GM19099 (cell line): ENCODE measurements around the gene DNAH9.

Source experiments
- POLR2A ChIP-seq: IDR thresholded peaks from 3 replicates; pipeline ENCODE4 v1.6.1; 2011; ENCODE audit warnings: low read depth; ENCODE audit not compliant: insufficient read length; ENCODE audit errors: extremely low read depth

Gene DNAH9

DNA sequence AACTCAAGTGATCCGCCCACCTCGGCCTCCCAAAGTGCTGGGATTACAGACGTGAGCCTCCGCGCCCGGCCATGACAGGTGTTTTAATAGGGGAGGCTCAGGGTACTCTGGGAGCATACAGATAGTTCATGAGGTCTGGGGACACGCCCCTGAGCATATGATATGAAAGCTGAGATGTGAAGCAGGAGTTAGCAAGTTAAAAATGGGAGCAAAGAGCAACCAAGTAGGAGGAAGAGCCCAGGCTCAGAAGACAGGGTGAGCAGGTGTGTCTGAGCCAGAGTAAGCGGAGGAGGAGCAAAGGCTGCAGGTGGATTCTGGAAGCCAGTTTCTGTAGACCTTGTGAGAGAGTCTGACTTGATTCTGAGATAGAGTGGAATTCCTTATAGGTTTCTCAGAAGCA is 103.6 kb downstream of the DNAH9 start:
- no peak for TF ChIP-seq POLR2A

DNA sequence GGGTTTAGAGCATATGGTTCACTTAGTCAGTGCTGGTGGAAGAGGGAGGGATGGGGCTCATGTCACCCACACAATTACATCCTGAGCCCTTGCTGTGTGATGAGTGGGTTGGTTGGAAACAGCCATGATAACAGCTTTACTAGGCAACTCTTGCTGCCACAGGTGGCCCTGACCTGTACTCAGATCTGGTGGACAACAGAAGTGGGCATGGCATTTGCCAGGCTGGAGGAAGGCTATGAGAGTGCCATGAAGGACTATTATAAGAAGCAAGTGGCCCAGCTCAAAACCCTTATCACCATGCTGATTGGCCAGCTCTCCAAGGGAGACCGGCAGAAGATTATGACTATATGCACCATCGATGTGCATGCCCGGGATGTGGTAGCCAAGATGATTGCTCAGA is 105.8 kb downstream of the DNAH9 start:
- TF ChIP-seq POLR2A, result no peak

DNA sequence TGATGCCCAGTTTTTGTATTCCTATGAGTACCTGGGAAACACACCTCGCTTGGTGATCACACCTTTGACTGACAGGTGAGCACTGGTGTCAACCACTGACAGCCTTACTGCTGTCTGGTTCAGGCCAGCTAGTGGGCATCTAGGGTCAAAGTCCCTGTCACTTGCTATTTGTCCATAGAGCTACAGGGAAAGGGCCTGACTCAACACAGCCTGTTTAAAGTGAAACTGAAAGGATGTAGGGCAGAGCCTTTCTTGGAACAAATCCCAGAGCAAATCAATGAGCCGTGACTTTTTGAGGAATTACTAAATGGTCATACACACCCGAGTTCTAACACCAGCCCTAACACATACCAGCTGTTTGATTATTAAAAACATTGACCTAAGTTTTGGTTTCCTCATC is 106.8 kb downstream of the DNAH9 start:
- no peak for TF ChIP-seq POLR2A

DNA sequence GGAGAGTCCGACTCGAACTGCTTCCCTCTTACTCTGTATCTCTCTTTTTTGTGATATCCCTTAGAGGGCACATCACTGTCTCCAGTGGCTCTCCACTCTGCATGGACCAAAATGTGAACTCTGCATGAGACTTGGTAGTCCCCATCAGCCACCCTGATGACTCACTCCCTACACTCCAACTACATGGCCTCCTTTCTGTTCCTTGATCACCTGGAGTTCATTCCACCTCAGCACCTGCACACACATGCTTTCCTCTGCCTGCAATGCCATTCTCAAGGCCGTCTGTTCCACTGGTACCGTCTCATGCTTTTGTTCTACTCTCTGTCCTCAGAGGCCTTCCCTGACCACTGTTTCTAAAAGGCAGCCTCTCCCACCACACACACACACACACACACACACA is 109.3 kb downstream of the DNAH9 start:
- no peak for TF ChIP-seq POLR2A

DNA sequence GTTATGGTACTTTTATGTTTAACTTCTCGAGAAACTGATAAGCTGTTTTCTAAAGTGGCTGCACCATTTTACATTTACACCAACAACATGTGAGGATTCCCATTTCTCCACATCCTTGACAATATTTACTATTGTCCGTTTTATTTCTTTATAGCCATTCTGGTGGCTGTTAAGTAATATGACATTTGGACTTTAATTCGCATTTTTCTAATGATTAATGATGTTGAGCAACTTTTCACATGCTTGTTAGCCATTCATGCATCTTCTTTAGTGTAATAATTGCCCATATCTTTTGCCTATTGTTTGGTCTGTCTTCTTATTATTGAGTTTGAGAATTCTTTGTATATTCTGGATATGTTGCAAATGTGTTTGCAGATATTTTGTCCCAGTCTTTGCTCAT is 114.2 kb downstream of the DNAH9 start:
- TF ChIP-seq POLR2A, result no peak

DNA sequence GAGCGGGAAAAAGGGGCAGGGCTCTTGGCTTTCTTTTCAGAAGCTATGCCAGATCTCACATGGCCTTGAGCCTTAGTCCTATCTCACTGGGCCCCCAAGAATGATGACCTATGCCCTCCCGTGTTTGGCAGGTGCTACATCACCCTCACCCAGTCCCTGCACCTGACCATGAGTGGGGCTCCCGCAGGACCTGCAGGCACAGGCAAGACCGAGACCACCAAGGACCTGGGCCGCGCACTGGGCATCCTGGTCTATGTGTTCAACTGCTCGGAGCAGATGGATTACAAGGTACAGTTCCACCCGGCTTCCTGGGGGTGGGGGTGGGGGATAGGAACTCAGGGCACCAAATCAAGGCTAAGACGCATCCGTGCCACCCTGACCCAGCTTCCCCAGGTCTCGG is 120.9 kb downstream of the DNAH9 start:
- no peak for TF ChIP-seq POLR2A

DNA sequence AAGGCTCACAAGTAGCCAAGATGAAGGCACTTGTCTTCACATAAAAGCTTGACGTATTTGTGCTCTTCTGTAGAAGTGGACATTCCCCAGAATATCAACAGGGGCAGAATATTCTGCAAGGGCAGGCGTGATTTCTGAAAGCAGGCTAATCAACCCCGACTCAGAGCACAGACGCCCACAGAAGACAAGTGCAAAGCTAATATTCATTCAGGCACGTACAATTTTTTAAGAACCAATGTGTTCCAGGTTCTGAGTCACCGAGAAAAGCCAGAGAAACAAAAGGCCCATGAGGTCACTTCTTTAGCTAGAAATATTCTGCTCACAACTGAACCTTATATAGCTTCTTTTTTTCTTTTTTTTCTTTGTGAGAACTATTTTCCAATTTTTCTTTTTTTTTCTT is 121.6 kb downstream of the DNAH9 start:
- TF ChIP-seq POLR2A, result no peak

DNA sequence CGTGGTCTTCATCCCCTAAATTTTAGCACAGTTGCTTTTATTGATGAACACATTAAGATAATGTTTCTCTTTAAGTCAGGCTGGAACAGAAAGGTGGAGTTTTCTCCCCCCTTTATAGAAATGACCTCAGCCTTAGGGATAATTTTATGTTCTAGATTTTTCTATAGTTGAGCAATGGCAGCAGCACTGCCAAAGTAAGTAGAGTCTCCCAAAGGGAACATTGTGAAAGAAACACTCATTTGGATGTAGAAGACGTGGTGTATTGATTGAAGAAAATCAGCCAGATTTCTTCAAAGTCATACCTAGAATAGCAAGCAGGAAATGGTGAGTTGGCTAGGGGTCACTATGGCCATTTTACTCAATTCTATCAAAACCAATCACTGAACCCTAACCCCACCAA is 122.5 kb downstream of the DNAH9 start:
- no peak for TF ChIP-seq POLR2A

DNA sequence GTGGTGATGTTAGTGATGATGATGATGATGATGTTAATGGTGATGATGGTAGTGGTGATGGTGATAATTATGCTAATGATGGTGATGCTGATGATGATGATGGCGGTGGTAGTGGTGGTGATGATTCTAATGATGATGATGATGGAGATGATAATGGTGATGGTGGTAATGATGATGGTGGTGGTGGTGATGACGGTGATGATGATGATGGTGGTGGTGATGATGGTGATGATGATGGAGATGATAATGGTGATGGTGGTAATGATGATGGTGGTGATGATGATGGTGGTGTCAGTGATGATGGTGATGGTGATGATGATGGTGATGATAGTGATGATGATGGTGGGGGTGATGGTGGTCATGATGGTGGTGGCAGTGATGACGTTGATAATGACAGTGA is 132.5 kb downstream of the DNAH9 start:
- no peak for TF ChIP-seq POLR2A

DNA sequence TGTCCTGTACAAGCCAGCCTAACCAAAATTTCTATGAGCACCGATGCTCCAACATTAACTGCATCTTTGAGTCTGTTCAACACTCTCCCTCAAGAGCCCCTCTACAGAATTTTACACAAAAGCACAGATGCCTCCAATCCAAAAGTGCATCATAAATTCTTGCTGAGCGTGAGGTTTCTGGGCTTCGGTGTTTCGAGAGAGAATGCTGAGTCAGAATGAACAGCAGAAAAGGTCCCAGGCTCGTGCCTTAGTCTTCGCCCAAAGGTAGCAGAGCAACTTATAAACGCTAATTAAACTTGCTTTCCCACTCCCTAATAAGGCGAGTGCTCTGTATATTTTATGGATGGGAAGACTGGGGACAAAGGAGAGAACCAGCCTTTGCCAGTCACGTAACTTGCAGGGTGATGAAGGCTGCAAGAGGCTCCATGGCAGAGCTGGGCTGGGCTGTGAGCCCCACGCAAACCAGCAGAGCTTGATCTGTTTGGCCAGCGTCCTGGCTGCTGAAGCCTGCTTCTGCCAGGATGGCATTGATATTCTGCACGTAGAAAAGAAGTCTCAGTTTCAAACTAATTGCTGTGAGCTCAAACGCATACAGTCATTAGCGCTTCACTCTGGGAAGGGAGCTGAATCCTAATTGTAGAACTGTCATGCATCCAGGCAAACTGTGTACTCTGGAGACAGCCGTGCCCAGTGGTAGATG is 138.5 kb downstream of the DNAH9 start:
- TF ChIP-seq POLR2A, result no peak

DNA sequence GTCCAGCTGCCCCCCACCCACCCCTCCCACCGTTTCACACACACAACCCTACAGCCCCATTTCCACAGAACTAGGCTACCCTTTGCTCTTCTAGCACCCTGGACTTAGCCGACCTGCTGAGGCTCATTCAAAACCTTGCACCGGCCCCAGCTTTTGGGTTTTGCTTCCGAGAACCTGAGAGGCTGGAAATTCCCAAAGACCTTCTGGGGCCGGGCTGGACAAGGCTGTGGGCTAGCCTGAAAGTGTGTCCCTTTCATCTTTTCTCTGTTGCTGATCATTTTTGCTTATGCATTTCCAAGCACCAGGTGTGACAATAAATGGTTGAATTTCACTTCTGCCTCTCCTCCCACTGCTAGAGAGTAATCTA is 139.0 kb downstream of the DNAH9 start:
- no peak for TF ChIP-seq POLR2A

DNA sequence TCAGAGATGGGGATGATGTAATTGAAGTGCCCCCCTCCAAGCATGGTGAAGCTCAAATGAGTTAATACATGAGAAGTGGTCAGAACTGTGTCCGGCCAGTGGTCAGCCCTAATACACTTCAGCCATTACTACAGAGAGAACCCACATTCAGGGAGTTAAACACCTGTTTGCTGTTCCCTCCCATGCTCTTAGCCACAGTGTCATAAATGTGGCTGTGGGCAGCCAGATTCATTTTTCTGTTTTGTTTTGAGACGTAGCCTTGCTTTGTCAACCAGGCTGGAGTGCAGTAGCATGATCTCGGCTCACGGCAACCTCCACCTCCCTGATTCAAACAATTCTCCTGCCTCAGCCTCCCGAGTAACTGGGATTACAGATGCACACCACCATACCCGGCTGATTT is 139.9 kb downstream of the DNAH9 start:
- no peak for TF ChIP-seq POLR2A

DNA sequence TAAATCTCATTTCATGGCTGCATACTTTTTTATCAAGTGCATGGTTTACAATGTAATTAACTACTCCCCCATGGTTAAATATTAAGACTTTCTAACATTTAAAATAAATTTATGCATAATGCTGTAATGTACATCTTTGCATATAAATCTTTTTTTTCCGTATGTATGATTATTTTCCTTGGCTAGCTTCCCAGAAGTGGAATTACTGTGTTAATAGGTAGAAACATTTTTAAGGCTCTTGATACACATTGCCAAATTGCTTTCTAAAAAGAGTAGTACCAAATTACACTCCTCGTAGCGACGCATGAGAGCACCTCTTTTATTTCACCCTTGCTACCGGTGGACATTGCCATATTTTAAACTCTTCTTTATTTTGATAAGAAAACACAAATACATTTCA is 141.1 kb downstream of the DNAH9 start:
- no peak for TF ChIP-seq POLR2A

DNA sequence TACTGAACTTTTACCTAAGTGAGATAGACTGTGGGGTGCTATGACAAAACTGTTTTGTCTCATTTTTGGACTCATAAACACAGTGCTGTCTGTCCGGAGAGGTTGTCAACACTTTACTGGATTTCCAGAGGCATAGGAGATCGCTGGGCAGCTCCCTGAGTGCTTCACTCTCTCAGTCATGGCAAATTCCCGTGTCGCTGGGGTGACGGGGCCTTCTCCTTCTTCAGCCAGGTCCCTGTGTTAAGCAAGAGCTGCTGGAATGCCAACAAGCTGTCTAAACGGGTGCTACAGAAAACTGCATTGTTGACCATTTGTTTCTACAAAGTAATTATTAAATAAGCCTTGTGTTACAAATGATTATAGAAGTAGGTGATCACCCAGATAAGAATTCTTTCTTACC is 141.6 kb downstream of the DNAH9 start:
- no peak for TF ChIP-seq POLR2A

DNA sequence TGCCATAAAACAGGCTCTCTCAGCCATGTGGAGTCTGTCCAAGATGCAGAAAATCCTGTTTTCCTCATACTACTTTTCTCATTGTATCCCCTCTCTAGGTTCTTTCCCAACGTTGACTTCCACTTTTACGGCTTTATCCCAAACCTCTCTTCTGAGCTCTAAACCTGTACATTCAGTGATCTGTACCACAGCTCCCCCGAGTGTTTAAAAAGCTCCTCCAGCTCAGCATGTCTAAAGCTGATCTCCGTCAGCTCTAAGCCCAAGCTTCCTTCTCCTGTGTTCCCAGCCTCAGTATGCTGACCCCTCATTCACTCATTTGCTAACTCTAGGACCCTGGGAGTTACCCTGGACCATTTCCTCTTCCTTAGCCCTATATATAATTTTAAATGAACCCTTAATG is 144.6 kb downstream of the DNAH9 start:
- no peak for TF ChIP-seq POLR2A

DNA sequence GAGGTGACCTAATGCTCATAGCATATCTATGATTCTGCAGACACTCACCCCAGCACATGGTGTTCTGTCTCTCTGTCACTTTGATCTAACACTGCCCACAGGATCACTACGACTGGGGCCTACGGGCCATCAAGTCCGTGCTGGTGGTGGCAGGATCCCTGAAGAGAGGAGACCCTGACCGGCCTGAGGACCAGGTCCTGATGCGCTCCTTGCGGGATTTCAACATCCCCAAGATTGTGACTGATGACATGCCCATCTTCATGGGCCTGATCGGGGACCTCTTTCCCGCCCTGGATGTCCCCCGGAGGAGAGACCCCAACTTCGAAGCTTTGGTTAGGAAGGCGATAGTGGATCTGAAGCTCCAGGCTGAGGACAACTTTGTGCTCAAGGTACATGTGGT is 146.4 kb downstream of the DNAH9 start:
- no peak for TF ChIP-seq POLR2A

DNA sequence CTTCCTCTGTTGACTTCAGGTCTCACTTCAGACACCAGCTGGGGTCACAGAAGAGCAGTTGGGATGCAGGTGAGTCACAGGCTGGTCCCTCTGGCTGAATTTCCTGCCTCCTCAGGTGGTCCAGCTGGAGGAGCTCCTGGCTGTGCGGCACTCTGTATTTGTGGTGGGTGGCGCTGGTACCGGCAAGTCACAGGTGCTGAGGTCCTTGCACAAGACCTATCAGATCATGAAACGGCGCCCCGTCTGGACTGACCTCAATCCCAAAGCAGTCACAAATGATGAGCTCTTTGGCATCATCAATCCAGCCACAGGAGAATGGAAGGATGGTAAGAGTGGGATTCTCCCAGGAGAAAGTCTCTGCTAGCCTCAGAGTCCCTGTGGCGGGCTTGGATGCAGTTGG is 149.2 kb downstream of the DNAH9 start:
- TF ChIP-seq POLR2A, result no peak

DNA sequence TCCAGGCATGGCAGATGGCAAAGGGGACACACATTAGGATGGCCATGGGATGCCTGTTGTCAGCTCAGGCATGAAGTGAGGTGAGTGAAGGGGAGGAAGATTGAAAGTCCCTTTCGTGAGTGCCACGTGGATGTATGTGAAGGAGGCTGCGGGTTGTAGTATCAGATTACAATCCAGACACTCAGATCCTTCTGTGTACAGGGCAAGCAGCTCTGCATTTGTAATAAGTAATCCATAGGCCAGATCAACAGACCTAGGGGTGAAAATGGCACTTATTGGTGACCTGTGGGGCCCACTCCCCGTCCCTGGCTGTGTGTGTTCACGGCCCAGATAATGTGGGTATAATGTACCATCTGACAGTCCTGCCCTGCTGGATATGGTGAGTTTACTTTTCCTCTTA is 159.5 kb downstream of the DNAH9 start:
- no peak for TF ChIP-seq POLR2A

DNA sequence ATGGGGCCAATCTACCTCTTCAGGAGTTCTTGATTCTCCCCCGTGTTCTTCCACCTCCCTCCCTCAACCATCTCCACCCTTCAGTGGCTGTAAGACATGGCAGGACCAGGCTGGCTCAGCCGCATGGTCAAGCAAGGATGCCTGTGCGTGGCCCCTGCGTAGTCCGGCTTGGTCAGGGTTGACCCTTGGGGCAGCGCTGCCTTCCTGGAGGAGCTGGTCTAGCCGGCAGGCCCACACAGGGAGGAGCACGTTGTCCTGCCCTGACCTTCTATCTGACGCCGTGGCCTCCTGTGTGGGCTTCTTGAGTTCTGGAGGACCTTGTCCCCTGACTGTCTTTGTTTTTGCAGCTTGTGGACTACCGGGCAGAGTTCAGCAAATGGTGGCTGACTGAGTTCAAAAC is 169.8 kb downstream of the DNAH9 start:
- no peak for TF ChIP-seq POLR2A

DNA sequence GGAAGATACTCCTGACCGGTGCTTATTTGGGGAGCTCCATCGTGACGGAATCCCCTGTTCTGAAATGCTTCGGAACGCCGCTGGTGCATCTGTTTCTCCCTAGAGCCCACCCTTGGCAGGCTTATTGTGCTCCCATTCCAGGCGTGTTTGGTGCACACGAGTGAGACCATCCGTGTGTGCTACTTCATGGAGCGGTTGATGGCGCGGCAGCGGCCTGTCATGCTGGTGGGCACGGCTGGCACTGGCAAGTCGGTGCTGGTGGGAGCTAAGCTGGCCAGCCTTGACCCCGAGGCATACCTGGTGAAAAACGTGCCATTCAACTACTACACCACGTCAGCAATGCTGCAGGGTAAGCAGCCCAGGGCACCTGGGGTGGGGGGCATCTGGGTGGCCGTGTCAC is 170.7 kb downstream of the DNAH9 start:
- no peak for TF ChIP-seq POLR2A
